MG63 (cell line): Measurements from ENCODE around the gene RPS6KA1. TPM values are rescaled to one million over a fixed set of nuclear protein-coding genes. Genes with fewer than 3 reads are reported as not detected.
"Not testable (repeated sequence)": the region's sequence is repeated elsewhere in the genome, so short reads cannot be mapped to it uniquely, and the experiment has no call there.

ENCODE experiments used
- DNase-seq: peaks from one replicate; pipeline ENCODE4 v3.0.0-alpha.2; 2020
- H3K27me3 ChIP-seq: fragments of 250-450 bp; sonication (Bioruptor Pico); 2 replicates; pipeline ENCODE4 v1.5.1; 2020; ENCODE audit warnings: mild to moderate bottlenecking, moderate library complexity
- H3K36me3 ChIP-seq: fragments of 250-450 bp; sonication (Bioruptor Pico); 2 replicates; pipeline ENCODE4 v1.5.1; 2020; ENCODE audit warnings: mild to moderate bottlenecking, moderate library complexity
- H3K4me3 ChIP-seq: fragments of 250-450 bp; sonication (Bioruptor Pico); 2 replicates; pipeline ENCODE4 v1.5.1; 2020; ENCODE audit warnings: mild to moderate bottlenecking, moderate library complexity
- H3K9me3 ChIP-seq: fragments of 250-450 bp; sonication (Bioruptor Pico); 2 replicates; pipeline ENCODE4 v1.5.1; 2020; ENCODE audit warnings: mild to moderate bottlenecking, moderate library complexity
- total RNA-seq: library from RNA; depleted of rRNA; stranded (reverse); fragments of >200 nt; shearing (Covaris generic); gene quantifications from 2 replicates; pipeline ENCODE4 v1.2.3, GENCODE V29; 2014; ENCODE audit warnings: low replicate concordance; rRNA removed

Gene RPS6KA1
- total RNA-seq, result 10.1 and 10.2 TPM in 2 replicates

GRCh38 chr1:26529655-26530409 is at the start of gene RPS6KA1:
RPS6KA1 (plus strand) TSS chr1:26529761; CDS start chr1:26529921, 160 bp downstream.
- Histone ChIP-seq H3K27me3 (no peaks in the 10 kb centered on the region), H3K36me3 (no peaks in the 10 kb centered on the region), H3K4me3 (peak within 1 kb of the TSS; percentile 46), H3K9me3 (no peaks in the 10 kb centered on the region)
- peak; percentile 55 for DNase-seq

DNA sequence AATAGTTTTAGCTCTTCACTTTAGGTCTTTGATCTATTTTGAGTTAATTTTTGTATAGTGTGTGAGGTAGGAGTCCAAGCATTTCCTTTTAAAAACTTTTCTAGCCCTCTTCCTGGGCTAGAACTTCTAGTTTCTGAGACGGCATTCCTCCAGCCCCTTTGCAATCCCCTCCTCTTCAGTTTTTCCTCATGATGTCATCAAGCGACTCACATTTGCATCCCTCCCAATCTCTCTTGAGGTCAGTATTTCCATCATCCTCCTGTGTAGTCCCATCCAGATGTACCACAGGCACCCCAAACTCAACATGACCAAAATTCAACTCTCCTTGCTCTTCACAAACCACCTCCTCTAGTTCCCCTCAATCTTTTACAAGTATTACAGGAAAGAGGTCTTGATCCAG is 46.6 kb upstream of the RPS6KA1 start:
- Histone ChIP-seq H3K9me3 (no peaks in the 10 kb centered on the region), H3K36me3 (peaks cover 12% of the 10 kb centered on the region), H3K27me3 (no peaks in the 10 kb centered on the region), H3K4me3 (no peak overlapping the region)
- DNase-seq, result no peak

DNA sequence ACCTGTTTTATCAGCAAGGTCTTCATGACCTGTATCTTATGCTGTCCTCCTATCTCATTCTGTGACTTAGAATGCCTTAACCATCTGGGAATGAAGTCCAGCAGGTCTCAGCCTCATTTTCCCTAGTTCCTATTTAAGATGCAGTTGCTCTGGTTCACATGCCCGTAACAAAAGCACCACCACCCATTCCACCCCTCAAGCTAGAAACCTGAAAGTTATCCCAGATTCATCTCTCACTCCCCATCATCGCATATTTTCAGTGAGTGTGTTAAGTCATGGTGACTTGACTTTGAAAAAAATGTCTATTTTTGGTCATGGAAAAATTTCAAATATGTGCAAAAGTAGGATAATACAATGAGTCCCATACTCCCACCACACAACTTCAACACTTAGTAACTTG is 45.6 kb upstream of the RPS6KA1 start:
- H3K27me3 ChIP-seq, result no peaks in the 10 kb centered on the region
- no peak overlapping the region for H3K4me3 ChIP-seq
- H3K9me3 ChIP-seq, result no peaks in the 10 kb centered on the region
- H3K36me3 ChIP-seq, result peaks cover 8% of the 10 kb centered on the region
- no peak for DNase-seq

GRCh38 chr1:26490155-26490554 is 39.4 kb upstream of the RPS6KA1 start:
- no peak for DNase-seq
- H3K4me3 ChIP-seq, result no peak overlapping the region
- H3K36me3 ChIP-seq, result no peaks in the 10 kb centered on the region
- H3K27me3 ChIP-seq, result no peaks in the 10 kb centered on the region
- no peaks in the 10 kb centered on the region for H3K9me3 ChIP-seq

DNA sequence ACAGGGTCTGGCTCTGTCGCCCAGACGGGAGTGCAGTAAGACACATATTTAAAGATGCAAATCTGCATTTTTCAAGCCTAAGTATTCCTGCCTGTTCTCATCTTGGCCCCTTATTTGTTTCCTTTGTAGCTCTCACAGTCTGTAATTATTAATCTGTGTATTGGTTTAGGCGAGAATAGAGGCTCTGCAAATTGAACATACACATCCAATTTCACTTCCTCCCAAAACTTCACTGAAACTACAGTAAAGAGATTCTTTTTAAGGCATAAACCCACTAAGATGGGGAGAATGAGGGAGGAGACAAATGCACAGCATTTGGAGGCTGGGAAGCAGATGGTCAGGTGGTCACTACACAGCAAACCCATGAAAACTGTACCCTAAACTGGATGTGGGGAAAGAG is 36.3 kb upstream of the RPS6KA1 start:
- no peak for DNase-seq
- no peak overlapping the region for H3K4me3 ChIP-seq
- H3K36me3 ChIP-seq, result no peaks in the 10 kb centered on the region
- no peaks in the 10 kb centered on the region for H3K27me3 ChIP-seq
- H3K9me3 ChIP-seq, result no peaks in the 10 kb centered on the region

DNA sequence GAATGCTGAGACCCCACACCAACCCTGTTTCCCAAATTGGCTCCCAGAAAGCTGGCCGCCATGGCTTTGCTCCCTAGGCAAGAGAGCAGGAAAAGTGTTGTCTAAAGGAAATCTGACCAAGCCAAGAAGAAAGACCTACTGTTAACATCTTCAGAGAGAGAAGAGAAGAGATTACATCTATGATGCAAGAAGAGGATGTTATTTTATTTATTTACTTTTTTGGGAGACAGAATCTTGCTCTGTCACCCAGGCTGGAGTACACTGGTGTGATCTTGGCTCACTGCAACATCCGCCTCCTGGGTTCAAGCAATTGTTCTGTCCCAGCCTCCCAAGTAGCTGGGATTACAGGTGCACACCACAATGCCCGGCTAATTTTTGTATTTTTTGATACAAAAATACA is 35.6 kb upstream of the RPS6KA1 start:
- DNase-seq, result no peak
- H3K27me3 ChIP-seq, result no peaks in the 10 kb centered on the region

GRCh38 chr1:26496861-26497260 is 32.7 kb upstream of the RPS6KA1 start:
- Histone ChIP-seq H3K36me3 (no peaks in the 10 kb centered on the region), H3K9me3 (no peaks in the 10 kb centered on the region), H3K4me3 (no peak overlapping the region), H3K27me3 (no peaks in the 10 kb centered on the region)
- DNase-seq, result peak; percentile 62

More for the DNA sequence above, 35.6 kb upstream of the RPS6KA1 start:
- Histone ChIP-seq H3K4me3 (no peak overlapping the region), H3K36me3 (no peaks in the 10 kb centered on the region), H3K9me3 (no peaks in the 10 kb centered on the region)

DNA sequence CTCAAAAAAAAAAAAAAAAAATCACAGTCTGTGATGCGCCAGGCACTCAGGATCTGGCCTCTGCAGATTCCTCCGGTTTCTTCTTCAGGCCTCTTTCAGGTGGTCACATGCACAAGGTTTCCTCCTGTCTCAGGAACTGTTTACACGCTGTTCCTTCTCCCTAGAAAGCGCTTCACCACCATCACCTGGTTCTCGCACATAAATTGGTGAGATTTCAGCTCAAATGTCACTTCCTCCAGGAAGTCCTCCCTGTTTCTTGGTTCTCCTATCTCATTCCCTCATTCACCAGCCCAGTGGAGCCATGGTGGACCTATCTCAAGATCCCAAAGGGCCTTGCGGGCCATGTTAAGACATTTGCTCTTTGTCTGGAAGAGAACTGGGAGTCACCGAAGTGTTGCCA is 30.7 kb upstream of the RPS6KA1 start:
- no peak for DNase-seq
- Histone ChIP-seq H3K4me3 (no peak overlapping the region), H3K36me3 (no peaks in the 10 kb centered on the region), H3K27me3 (no peaks in the 10 kb centered on the region), H3K9me3 (no peaks in the 10 kb centered on the region)

DNA sequence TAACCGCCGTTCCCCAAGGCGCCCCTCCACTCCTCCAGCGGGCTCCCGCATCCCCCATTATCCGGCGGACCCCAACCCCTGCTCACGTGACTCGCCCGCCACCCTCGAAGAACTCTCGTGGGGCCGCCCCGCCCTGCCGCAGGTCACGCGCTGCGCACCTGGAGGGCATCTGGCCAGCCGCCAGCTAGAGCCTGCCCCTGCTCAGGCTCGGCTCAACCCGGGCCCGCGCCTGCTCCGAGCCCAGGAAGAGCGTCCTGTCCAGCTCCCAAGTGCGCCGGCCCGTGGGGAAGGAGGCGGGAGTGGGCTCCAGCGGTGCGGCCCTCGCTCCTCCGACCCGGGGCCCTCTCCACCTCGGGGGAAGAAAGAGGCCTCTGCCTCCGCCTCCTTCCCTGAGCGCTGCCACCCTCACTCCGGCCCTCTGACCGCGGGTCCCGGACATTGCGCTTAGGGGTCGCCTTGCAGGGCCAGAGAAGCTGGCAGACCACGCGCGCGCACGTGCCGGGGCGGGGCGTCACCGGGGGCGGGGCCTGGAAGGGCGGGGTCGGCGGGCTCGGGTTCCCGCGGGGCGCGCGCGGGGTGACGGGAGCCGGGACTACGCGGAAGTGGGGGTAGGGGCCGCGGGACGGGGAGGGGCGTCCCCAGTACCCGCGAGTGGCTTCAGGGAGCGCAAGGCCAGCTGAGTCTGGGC is 28.9 kb upstream of the RPS6KA1 start:
- Histone ChIP-seq H3K27me3 (no peaks in the 10 kb centered on the region), H3K36me3 (no peaks in the 10 kb centered on the region), H3K4me3 (peak overlapping the region; percentile 50), H3K9me3 (no peaks in the 10 kb centered on the region)
- DNase-seq, result peak; percentile 92

GRCh38 chr1:26510711-26511110 is 18.9 kb upstream of the RPS6KA1 start:
- H3K9me3 ChIP-seq, H3K4me3 ChIP-seq, H3K27me3 ChIP-seq, DNase-seq, H3K36me3 ChIP-seq: not testable (repeated sequence)

DNA sequence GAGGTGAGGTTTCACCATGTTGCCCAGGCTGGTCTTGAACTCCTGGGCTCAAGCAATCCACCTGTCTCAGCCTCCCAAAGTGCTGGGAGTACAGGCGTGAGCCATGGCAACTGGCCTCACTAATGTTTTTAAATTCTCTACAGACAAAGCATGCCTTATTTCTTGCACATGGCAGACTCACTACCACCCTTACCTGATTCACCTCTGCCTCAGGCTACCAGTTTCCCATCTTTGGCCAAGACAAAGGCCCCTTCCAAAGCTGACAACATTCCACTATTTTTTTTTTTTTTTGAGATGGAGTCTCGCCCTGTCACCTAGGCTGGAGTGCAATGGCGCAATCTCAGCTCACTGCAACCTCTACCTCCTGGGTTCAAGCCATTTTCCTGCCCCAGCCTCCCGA is 13.7 kb upstream of the RPS6KA1 start:
- not testable (repeated sequence) for DNase-seq, H3K9me3 ChIP-seq, H3K4me3 ChIP-seq, H3K27me3 ChIP-seq, H3K36me3 ChIP-seq

DNA sequence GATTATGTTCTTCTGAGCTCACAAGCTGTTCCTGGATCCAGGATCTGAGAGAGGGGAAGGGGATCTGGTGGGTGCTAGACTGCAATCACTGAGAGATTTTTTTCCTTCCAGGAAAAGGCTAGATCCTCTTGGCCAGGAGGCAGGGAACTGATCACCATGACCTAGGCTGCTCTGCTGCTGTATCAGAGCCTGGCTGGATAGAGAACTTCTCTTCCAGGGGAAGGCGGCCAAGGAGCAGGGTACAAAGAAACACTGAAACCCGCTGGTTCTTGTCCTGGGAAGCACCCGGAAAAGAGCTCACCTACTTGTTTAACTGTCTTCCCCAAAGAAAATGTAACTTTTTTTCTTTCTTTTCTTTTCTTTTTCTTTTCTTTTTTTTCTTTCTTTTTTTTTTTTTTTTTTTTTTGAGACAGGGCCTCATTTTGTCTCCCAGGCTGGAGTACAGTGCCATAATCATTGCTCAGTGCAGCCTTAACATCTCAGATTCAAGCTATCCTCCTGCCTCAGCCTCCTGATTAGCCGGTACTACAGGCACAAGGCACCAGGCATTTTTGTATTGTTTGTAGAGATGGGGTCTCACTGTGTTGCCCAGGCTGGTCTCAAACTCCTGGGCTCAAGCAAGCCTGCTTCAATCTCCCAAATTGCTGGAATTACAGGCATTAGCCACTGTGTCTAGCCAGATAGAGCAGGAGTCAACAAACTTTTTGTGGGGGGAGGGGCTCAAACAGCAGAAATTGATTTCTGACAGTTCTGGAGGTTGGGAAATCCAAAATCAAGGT is 12.4 kb upstream of the RPS6KA1 start:
- Histone ChIP-seq H3K4me3 (no peak overlapping the region), H3K9me3 (no peaks in the 10 kb centered on the region), H3K36me3 (no peaks in the 10 kb centered on the region), H3K27me3 (no peaks in the 10 kb centered on the region)
- no peak for DNase-seq

DNA sequence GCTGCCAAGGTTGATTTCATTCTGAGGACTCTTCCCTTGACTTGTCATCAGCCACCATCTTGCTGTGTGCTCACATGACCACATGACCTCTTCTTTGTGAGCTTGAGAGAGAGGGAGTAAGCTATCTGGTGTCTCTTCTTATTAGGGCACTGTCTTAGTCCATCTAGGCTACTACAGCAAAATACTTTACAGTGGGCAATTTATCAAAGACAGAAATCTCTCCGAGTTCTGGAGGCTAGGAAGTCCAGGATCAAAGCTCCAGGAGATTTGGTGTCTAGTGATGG is 11.9 kb upstream of the RPS6KA1 start:
- no peak for DNase-seq
- H3K27me3 ChIP-seq, result no peaks in the 10 kb centered on the region
- no peaks in the 10 kb centered on the region for H3K36me3 ChIP-seq
- no peak overlapping the region for H3K4me3 ChIP-seq
- no peaks in the 10 kb centered on the region for H3K9me3 ChIP-seq

GRCh38 chr1:26518355-26518754 is 11.2 kb upstream of the RPS6KA1 start:
- H3K27me3 ChIP-seq, result no peaks in the 10 kb centered on the region
- no peak for DNase-seq
- no peaks in the 10 kb centered on the region for H3K36me3 ChIP-seq

DNA sequence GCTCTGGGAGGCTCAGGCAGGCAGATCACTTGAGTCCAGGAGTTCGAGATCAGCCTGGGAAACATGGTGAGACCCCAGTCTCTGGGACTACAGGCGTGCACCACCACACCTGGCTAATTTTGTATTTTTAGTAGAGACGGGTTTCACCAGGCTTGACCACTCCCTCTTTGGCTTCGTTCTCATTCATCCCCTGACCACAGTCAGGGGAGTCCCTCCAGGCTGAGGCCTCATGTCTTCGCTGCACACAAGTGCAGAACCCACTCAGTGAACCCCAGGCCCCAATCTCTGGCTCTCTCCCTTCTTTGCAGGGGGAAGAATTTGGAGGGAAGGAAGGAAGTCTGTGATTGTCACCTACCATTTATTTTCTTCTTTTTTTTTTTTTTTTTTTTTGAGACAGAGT is 9.2 kb upstream of the RPS6KA1 start:
- no peak overlapping the region for H3K4me3 ChIP-seq
- H3K36me3 ChIP-seq, result no peaks in the 10 kb centered on the region
- H3K9me3 ChIP-seq, result no peaks in the 10 kb centered on the region
- peaks cover 4% of the 10 kb centered on the region; the same call in 1 of the 2 replicates for H3K27me3 ChIP-seq
- DNase-seq, result no peak

More at GRCh38 chr1:26518355-26518754, 11.2 kb upstream of the RPS6KA1 start:
- Histone ChIP-seq H3K4me3 (no peak overlapping the region), H3K9me3 (no peaks in the 10 kb centered on the region)

GRCh38 chr1:26521669-26522030 is 7.9 kb upstream of the RPS6KA1 start:
- no peaks in the 10 kb centered on the region for H3K36me3 ChIP-seq
- H3K27me3 ChIP-seq, result peaks cover 4% of the 10 kb centered on the region; the same call in 1 of the 2 replicates
- no peaks in the 10 kb centered on the region for H3K9me3 ChIP-seq
- DNase-seq, result no peak
- no peak overlapping the region for H3K4me3 ChIP-seq

GRCh38 chr1:26522073-26522472 is 7.5 kb upstream of the RPS6KA1 start:
- DNase-seq, result no peak
- no peak overlapping the region for H3K4me3 ChIP-seq

More at GRCh38 chr1:26522073-26522472, 7.5 kb upstream of the RPS6KA1 start:
- Histone ChIP-seq H3K36me3 (no peaks in the 10 kb centered on the region), H3K27me3 (peaks cover 4% of the 10 kb centered on the region; the same call in 1 of the 2 replicates), H3K9me3 (no peaks in the 10 kb centered on the region)
